Tibial artery (tissue), 4 donors: ENCODE results near the gene IL22RA2.

Experiments used
- DNase-seq, 2 donors: peaks; one replicate each; pipeline ENCODE4 v3.0.0-alpha.2; 2019
- H3K27ac ChIP-seq, 2 donors: fragments of 200-600 bp; sonication (generic) in 1 of 2; 1 replicate in 1 of 2; 2 replicates in 1 of 2; pipeline ENCODE4 v1.5.1; 2018 to 2019; ENCODE audit warnings: mild to moderate bottlenecking in 1 of 2
- H3K27me3 ChIP-seq, 2 donors: fragments of 200-600 bp; sonication (generic) in 1 of 2; one replicate each; pipeline versions ENCODE4 v1.5.1 to v1.6.0; 2016 to 2019
- H3K36me3 ChIP-seq, 3 donors: fragments of 200-600 bp; sonication (generic) in 2 of 3; one replicate each; pipeline ENCODE4 v1.5.1; 2016 to 2019; ENCODE audit warnings: mild to moderate bottlenecking in 2 of 3
- H3K4me1 ChIP-seq, 4 donors: fragments of 200-600 bp; sonication (generic) in 2 of 4; 1 replicate in 3 of 4; 2 replicates in 1 of 4; pipeline ENCODE4 v1.5.1; 2016 to 2019
- H3K4me3 ChIP-seq, 2 donors: fragments of 200-600 bp; sonication (generic) in 1 of 2; 1 replicate in 1 of 2; 2 replicates in 1 of 2; pipeline ENCODE4 v1.5.1; 2018 to 2019; ENCODE audit warnings: mild to moderate bottlenecking in 2 of 2
- H3K9me3 ChIP-seq, 3 donors: fragments of 200-600 bp; sonication (generic) in 1 of 3; one replicate each; pipeline ENCODE4 v1.5.1; 2016 to 2019
- intact Hi-C: fragments of 100-400 bp; cut with DNase I; formaldehyde crosslinking; loops from one replicate; pipeline ENCODE4 v1.15.0; 2023; ENCODE audit warnings: low total_unique reads
- TF ChIP-seq, protein P1 (sequence below), 2 experiments: fragments of 200-600 bp in 1 of 2; fragments of 450-650 bp in 1 of 2; IDR thresholded peaks; one replicate each; pipeline ENCODE4 v1.5.1; 2017 to 2019; ENCODE audit warnings: antibody characterized with exemption in 2 of 2, mild to moderate bottlenecking in 1 of 2, moderate library complexity in 1 of 2

Gene IL22RA2

GRCh38 chr6:137157601-137158000 lies 15.8 kb downstream of the IL22RA2 start:
- TF ChIP-seq, protein P1, sequence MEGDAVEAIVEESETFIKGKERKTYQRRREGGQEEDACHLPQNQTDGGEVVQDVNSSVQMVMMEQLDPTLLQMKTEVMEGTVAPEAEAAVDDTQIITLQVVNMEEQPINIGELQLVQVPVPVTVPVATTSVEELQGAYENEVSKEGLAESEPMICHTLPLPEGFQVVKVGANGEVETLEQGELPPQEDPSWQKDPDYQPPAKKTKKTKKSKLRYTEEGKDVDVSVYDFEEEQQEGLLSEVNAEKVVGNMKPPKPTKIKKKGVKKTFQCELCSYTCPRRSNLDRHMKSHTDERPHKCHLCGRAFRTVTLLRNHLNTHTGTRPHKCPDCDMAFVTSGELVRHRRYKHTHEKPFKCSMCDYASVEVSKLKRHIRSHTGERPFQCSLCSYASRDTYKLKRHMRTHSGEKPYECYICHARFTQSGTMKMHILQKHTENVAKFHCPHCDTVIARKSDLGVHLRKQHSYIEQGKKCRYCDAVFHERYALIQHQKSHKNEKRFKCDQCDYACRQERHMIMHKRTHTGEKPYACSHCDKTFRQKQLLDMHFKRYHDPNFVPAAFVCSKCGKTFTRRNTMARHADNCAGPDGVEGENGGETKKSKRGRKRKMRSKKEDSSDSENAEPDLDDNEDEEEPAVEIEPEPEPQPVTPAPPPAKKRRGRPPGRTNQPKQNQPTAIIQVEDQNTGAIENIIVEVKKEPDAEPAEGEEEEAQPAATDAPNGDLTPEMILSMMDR (IDR thresholded peaks at IDR 0.05): no peak
- Histone ChIP-seq H3K9me3 (no peaks in the 10 kb centered on the region), H3K27me3 (no peaks in the 10 kb centered on the region), H3K4me3 (no peak overlapping the region), H3K27ac (no peak overlapping the region), H3K4me1 (no peaks in the 10 kb centered on the region), H3K36me3 (no peaks in the 10 kb centered on the region)
- no peak for DNase-seq
- intact Hi-C loops: no loop called here

- TF ChIP-seq, protein P1 (IDR thresholded peaks at IDR 0.05): no peak
- H3K27me3 ChIP-seq: no peaks in the 10 kb centered on the region
- no peaks in the 10 kb centered on the region for H3K36me3 ChIP-seq
- no peak for DNase-seq
- intact Hi-C loops: no loop called here
- H3K4me1 ChIP-seq: no peaks in the 10 kb centered on the region
- H3K4me3 ChIP-seq: no peak overlapping the region
- H3K9me3 ChIP-seq: peaks cover 0 to 4% (median 0%) of the 10 kb centered on the region in 3 donors
- H3K27ac ChIP-seq: no peak overlapping the region
Observed at GRCh38 chr6:137156650-137157049, 16.8 kb downstream of the IL22RA2 start.

DNA sequence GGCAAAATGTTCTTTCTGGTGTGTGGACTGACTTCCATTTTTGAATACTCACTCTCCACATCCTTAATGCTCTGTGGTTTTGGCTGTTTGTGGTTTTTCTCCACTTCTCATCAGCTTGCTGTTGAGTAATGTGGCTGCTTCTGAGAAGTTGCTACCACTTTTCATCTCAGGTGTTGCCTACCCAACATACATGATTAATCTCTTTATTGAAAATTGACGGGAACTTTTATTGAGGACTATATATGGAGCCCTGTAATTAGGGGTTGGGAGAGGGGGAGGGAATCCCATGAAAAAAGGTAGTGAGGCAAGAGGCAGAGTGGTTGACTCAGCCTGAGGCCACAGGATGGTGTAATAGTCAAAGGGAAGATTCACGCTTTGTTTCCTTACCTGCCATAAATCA lies 17.6 kb downstream of the IL22RA2 start:
- no peaks in the 10 kb centered on the region for H3K27me3 ChIP-seq
- DNase-seq: no peak
- intact Hi-C loops: no loop called here
- H3K4me3 ChIP-seq: no peak overlapping the region
- TF ChIP-seq, protein P1 (IDR thresholded peaks at IDR 0.05): no peak
- H3K27ac ChIP-seq: no peak overlapping the region
- no peaks in the 10 kb centered on the region for H3K36me3 ChIP-seq
- H3K9me3 ChIP-seq: peaks cover 0 to 6% (median 5%) of the 10 kb centered on the region in 3 donors
- H3K4me1 ChIP-seq: no peaks in the 10 kb centered on the region

GRCh38 chr6:137150072-137150471 lies 23.4 kb downstream of the IL22RA2 start:
- intact Hi-C loops: no loop called here
- no peaks in the 10 kb centered on the region for H3K27me3 ChIP-seq

GRCh38 chr6:137149035-137149393 lies 24.4 kb downstream of the IL22RA2 start:
- Histone ChIP-seq H3K4me3 (no peak overlapping the region), H3K27me3 (no peaks in the 10 kb centered on the region), H3K27ac (no peak overlapping the region), H3K9me3 (peaks cover 0 to 6% (median 5%) of the 10 kb centered on the region in 3 donors), H3K4me1 (no peaks in the 10 kb centered on the region), H3K36me3 (no peaks in the 10 kb centered on the region)
- TF ChIP-seq, protein P1 (IDR thresholded peaks at IDR 0.05): no peak
- no peak for DNase-seq
- intact Hi-C loops: no loop called here

More at GRCh38 chr6:137150072-137150471, 23.4 kb downstream of the IL22RA2 start:
- DNase-seq: no peak
- H3K27ac ChIP-seq: no peak overlapping the region
- no peak overlapping the region for H3K4me3 ChIP-seq
- no peaks in the 10 kb centered on the region for H3K36me3 ChIP-seq
- H3K9me3 ChIP-seq: peaks cover 0 to 6% (median 5%) of the 10 kb centered on the region in 3 donors
- TF ChIP-seq, protein P1 (IDR thresholded peaks at IDR 0.05): no peak
- no peaks in the 10 kb centered on the region for H3K4me1 ChIP-seq
